Ishikawa (cell line): Measurements from ENCODE around the gene TIAM2.

ENCODE experiments used
- CEBPB ChIP-seq: IDR thresholded peaks from 2 replicates; pipeline ENCODE4 v1.6.1; 2012
- CREB1 ChIP-seq: IDR thresholded peaks from 2 replicates; pipeline ENCODE4 v1.6.1; 2012; ENCODE audit warnings: low read depth
- EGR1 ChIP-seq: IDR thresholded peaks from 2 replicates; pipeline ENCODE4 v1.6.1; 2012
- EP300 ChIP-seq: IDR thresholded peaks from 2 replicates; pipeline ENCODE4 v1.6.1; 2012; ENCODE audit warnings: borderline replicate concordance
- FOXM1 ChIP-seq: IDR thresholded peaks from 2 replicates; pipeline ENCODE4 v1.6.1; 2012; ENCODE audit warnings: low read depth, borderline replicate concordance
- MAX ChIP-seq: IDR thresholded peaks from 2 replicates; pipeline ENCODE4 v1.6.1; 2012
- NFIC ChIP-seq: IDR thresholded peaks from 2 replicates; pipeline ENCODE4 v1.6.1; 2012
- RAD21 ChIP-seq: IDR thresholded peaks from 2 replicates; pipeline ENCODE4 v1.6.1; 2012; ENCODE audit warnings: low read depth
- REST ChIP-seq: IDR thresholded peaks from 2 replicates; pipeline ENCODE4 v1.6.1; 2012; ENCODE audit warnings: low read depth, mild to moderate bottlenecking
- TAF1 ChIP-seq: IDR thresholded peaks from 2 replicates; pipeline ENCODE4 v1.6.1; 2012; ENCODE audit warnings: low read depth, mild to moderate bottlenecking
- TCF12 ChIP-seq: IDR thresholded peaks from 2 replicates; pipeline ENCODE4 v1.6.1; 2012; ENCODE audit warnings: low read depth
- TEAD4 ChIP-seq: IDR thresholded peaks from 2 replicates; pipeline ENCODE4 v1.6.1; 2012
- YY1 ChIP-seq: IDR thresholded peaks from 2 replicates; pipeline ENCODE4 v1.6.1; 2012; ENCODE audit warnings: low read depth
- ZBTB7A ChIP-seq: IDR thresholded peaks from 2 replicates; pipeline ENCODE4 v1.6.1; 2012; ENCODE audit warnings: low read depth
- TF ChIP-seq, protein P1 (sequence below): IDR thresholded peaks from 2 replicates; pipeline ENCODE4 v1.6.1; 2012

TIAM2 gene

DNA sequence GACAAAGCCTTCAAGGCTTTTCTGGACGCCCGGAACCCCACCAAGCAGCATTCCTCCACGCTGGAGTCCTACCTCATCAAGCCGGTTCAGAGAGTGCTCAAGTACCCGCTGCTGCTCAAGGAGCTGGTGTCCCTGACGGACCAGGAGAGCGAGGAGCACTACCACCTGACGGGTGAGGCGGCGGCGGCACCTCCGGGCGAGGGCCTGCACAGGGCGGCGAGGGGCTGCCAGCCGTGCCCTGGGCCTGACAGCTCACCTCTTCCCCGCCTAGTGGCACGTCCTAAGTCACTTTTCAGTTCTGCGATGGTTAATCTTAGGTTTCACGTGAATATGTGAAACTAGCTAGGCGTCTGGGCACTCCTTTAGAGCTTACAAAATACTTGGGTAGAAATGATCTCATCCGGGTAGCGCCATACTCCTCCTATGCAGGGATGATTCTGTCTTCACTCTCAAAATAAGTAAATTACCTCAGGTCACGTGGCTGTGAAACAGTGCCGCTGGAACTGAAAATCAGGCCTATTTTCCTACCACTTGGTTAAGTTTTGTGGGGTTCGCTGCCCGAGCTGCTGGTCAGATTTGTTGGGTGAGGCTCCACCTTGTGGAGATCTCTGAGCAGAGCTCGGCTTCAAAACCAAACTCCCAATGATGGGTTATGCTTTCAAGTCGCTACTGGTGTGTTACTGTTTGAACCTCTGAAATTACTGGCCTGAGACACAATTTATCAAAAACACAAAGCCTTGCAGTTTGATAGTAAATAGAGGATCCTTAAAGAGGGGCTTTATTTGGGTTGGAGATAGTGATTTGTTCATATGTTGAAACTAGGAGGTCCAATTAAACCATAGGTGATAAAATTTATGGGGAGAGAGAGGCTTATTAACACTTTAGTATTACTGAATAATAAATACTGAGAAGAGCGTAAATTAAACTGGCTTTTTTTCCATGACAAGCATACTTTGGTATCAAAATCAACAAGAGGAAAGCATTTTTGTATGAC, 253.2 kb downstream of the TIAM2 start:
- TF ChIP-seq MAX (peak; percentile 56), CREB1 (no peak), RAD21 (peak; percentile 73)

- TF ChIP-seq REST (no peak), NFIC (no peak), RAD21 (no peak), TCF12 (no peak), EP300 (no peak), CEBPB (no peak), CREB1 (no peak), TAF1 (no peak), ZBTB7A (no peak), MAX (no peak), TEAD4 (no peak), FOXM1 (no peak), EGR1 (no peak), YY1 (no peak)
- TF ChIP-seq, protein P1, sequence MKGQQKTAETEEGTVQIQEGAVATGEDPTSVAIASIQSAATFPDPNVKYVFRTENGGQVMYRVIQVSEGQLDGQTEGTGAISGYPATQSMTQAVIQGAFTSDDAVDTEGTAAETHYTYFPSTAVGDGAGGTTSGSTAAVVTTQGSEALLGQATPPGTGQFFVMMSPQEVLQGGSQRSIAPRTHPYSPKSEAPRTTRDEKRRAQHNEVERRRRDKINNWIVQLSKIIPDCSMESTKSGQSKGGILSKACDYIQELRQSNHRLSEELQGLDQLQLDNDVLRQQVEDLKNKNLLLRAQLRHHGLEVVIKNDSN: no peak
These were observed 255.7 kb downstream of the TIAM2 start for GRCh38 chr6:155250701-155251381.

DNA sequence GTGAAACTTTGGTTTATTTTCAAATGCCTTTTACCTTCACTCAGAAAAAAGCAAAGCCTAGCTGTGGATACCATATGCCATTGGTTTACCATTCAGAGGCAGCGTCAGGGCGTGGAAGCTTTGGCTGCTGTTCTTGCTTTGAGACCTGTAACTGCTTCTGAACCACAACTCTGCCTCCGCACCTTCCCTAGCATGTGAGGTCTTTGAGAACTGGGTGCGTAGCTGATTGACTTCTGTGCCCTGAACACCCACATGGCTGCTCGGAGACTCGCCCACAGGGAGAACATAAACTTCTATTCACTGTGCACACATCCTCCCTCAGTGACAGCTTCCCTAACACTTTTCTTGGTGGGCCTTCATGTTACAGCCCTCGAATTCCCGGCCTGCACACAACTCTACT, 257.5 kb downstream of the TIAM2 start:
- TF ChIP-seq NFIC: no peak
- TF ChIP-seq FOXM1: no peak
- TF ChIP-seq EGR1: no peak

- no peak for TF ChIP-seq RAD21
These were observed 258.2 kb downstream of the TIAM2 start for GRCh38 chr6:155253337-155253736.

DNA sequence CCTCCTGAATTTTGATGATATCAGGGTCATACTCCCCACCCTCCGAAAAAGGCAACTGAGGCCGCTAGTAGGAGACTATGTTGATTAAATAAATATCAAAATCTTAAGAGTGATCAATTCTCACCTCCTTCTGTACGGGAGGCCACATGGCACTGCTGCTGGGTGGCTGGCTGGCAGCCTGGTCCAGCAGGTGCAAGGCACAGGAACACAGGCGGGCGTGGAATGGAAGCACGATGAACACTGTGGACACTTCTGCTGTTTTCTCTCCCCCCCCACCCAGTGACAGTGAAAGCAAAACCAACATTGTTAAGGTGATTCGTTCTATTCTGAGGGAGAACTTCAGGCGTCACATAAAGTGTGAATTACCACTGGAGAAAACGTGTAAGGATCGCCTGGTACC, 259.0 kb downstream of the TIAM2 start:
- TF ChIP-seq YY1: no peak
- TF ChIP-seq EGR1: no peak
- TF ChIP-seq CEBPB: no peak
- no peak for TF ChIP-seq CREB1
- no peak for TF ChIP-seq FOXM1
- TF ChIP-seq, protein P1: no peak
- TF ChIP-seq TAF1: no peak

GRCh38 chr6:155256122-155256795, 261.1 kb downstream of the TIAM2 start:
- no peak for TF ChIP-seq ZBTB7A
- no peak for TF ChIP-seq CEBPB
- no peak for TF ChIP-seq EGR1
- no peak for TF ChIP-seq NFIC
- TF ChIP-seq TCF12: no peak
- no peak for TF ChIP-seq EP300
- TF ChIP-seq FOXM1: no peak

- TF ChIP-seq RAD21 (no peak), FOXM1 (no peak), NFIC (no peak), EGR1 (no peak), CEBPB (no peak), TAF1 (no peak), EP300 (no peak)
These were observed 262.7 kb downstream of the TIAM2 start for GRCh38 chr6:155257796-155258195.

- TF ChIP-seq MAX (no peak), REST (no peak), FOXM1 (no peak), TAF1 (no peak), RAD21 (no peak), TEAD4 (no peak), EP300 (no peak), CEBPB (no peak), NFIC (no peak), YY1 (no peak), ZBTB7A (no peak), CREB1 (no peak), TCF12 (no peak), EGR1 (no peak)
- TF ChIP-seq, protein P1: no peak
These were observed 264.1 kb downstream of the TIAM2 start for GRCh38 chr6:155259204-155259603.
